SK-N-SH treated with all-trans-retinoic acid at 6 μM for 48 hours (cell line): ENCODE data around the gene S100A3.

ENCODE experiments used
- OSR1 ChIP-seq: fragments of 250-450 bp; sonication (Bioruptor Pico); IDR thresholded peaks from 2 replicates; pipeline ENCODE4 v1.8.0; 2022; ENCODE audit warnings: moderate library complexity, mild to moderate bottlenecking, inconsistent platforms
- RARB ChIP-seq: fragments of 250-450 bp; sonication (Bioruptor Pico); IDR thresholded peaks from 2 replicates; pipeline ENCODE4 v1.8.0; 2021; ENCODE audit warnings: mild to moderate bottlenecking, moderate library complexity
- TF ChIP-seq, protein P1 (sequence below): fragments of 250-450 bp; sonication (Bioruptor Pico); IDR thresholded peaks from 2 replicates; pipeline ENCODE4 v1.8.0; 2020; ENCODE audit warnings: mild to moderate bottlenecking, moderate library complexity, borderline replicate concordance
- TF ChIP-seq, protein P2 (sequence below): fragments of 250-450 bp; sonication (Bioruptor Pico); IDR thresholded peaks from 2 replicates; pipeline ENCODE4 v1.5.1; 2021; ENCODE audit warnings: mild to moderate bottlenecking, moderate library complexity

DNA sequence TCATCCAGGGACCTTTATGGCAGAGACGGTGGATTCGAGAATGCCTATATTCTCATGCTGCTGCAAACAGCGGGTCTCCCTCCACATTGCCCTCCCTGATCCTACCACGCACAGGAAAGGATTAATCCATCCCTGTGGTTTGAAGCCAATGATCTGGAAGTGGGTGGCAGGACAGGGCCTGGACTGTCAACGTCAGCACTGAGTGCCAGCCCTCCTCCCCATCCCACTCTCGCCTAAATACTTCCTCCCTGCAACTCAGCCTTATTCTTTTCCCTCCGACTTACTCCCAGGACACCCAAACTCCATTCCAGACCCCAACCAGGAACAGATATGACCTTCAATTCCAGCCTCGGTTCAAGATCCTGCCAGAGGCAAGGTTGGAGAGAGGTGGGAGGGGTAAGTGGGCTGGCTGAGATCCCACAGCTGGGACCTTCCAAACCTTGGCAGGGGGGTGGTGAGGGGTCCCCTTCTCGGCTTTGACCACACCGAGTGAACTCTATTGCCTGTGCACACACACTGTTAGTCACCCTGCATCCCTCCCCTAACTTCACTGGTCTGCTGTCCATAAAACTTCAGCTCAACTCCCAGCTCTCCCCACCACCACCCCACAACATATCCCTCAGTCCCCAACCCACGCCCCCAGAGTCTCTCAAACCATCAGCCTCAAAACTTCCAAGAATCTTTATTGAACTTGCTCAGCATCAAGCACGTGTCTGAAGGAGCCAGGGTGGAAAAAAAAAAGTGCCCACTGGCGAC, 5.9 kb downstream of the S100A3 start:
- TF ChIP-seq, protein P1, sequence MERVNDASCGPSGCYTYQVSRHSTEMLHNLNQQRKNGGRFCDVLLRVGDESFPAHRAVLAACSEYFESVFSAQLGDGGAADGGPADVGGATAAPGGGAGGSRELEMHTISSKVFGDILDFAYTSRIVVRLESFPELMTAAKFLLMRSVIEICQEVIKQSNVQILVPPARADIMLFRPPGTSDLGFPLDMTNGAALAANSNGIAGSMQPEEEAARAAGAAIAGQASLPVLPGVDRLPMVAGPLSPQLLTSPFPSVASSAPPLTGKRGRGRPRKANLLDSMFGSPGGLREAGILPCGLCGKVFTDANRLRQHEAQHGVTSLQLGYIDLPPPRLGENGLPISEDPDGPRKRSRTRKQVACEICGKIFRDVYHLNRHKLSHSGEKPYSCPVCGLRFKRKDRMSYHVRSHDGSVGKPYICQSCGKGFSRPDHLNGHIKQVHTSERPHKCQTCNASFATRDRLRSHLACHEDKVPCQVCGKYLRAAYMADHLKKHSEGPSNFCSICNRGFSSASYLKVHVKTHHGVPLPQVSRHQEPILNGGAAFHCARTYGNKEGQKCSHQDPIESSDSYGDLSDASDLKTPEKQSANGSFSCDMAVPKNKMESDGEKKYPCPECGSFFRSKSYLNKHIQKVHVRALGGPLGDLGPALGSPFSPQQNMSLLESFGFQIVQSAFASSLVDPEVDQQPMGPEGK (CRISPR knock-in tag), result no peak
- no peak for TF ChIP-seq OSR1
- no peak for TF ChIP-seq RARB (CRISPR knock-in tag)
- TF ChIP-seq, protein P2, sequence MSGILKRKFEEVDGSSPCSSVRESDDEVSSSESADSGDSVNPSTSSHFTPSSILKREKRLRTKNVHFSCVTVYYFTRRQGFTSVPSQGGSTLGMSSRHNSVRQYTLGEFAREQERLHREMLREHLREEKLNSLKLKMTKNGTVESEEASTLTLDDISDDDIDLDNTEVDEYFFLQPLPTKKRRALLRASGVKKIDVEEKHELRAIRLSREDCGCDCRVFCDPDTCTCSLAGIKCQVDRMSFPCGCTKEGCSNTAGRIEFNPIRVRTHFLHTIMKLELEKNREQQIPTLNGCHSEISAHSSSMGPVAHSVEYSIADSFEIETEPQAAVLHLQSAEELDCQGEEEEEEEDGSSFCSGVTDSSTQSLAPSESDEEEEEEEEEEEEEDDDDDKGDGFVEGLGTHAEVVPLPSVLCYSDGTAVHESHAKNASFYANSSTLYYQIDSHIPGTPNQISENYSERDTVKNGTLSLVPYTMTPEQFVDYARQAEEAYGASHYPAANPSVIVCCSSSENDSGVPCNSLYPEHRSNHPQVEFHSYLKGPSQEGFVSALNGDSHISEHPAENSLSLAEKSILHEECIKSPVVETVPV (CRISPR knock-in tag), result no peak
